NCI-H345 treated with DMSO at 0.1 percent for 48 hours (cell line): ENCODE results near the gene ESR1.

Source experiments
- DNase-seq: peaks from one replicate; lab custom pipeline; 2025; ENCODE audit not compliant: unreplicated experiment; lab: John Stamatoyannopoulos, UW

ESR1 gene

GRCh38 chr6:152089992-152090391 is 282.5 kb downstream of the ESR1 start:
- no peak for DNase-seq

- no peak for DNase-seq
Observed at GRCh38 chr6:152091201-152091600, 283.7 kb downstream of the ESR1 start.

GRCh38 chr6:152091851-152092341 is 284.4 kb downstream of the ESR1 start:
- DNase-seq = no peak

GRCh38 chr6:152093711-152094110 is 286.2 kb downstream of the ESR1 start:
- DNase-seq = no peak

- no peak for DNase-seq
Observed at GRCh38 chr6:152094276-152094675, 286.8 kb downstream of the ESR1 start.

- no peak for DNase-seq
Observed at GRCh38 chr6:152094992-152095592, 287.6 kb downstream of the ESR1 start.

GRCh38 chr6:152096863-152097496 is 289.5 kb downstream of the ESR1 start:
- no peak for DNase-seq

- DNase-seq = no peak
Observed at GRCh38 chr6:152098683-152099082, 291.2 kb downstream of the ESR1 start.

GRCh38 chr6:152099446-152100182 is 292.1 kb downstream of the ESR1 start:
- DNase-seq = no peak

GRCh38 chr6:152100183-152100618 is 292.7 kb downstream of the ESR1 start:
- DNase-seq = no peak

GRCh38 chr6:152107973-152108372 is 300.5 kb downstream of the ESR1 start:
- DNase-seq = no peak

- DNase-seq = no peak
Observed at GRCh38 chr6:152110886-152111820, 303.7 kb downstream of the ESR1 start.

GRCh38 chr6:152112491-152113261 is 305.2 kb downstream of the ESR1 start:
- no peak for DNase-seq

GRCh38 chr6:152117156-152118133 is 310.0 kb downstream of the ESR1 start:
- DNase-seq = no peak

- DNase-seq = no peak
Observed at GRCh38 chr6:152118224-152118623, 310.7 kb downstream of the ESR1 start.

- no peak for DNase-seq
Observed at GRCh38 chr6:152118678-152119077, 311.2 kb downstream of the ESR1 start.

GRCh38 chr6:152119831-152120230 is 312.3 kb downstream of the ESR1 start:
- no peak for DNase-seq

GRCh38 chr6:152121910-152122309 is 314.4 kb downstream of the ESR1 start:
- no peak for DNase-seq

GRCh38 chr6:152122434-152122833 is 315.0 kb downstream of the ESR1 start:
- no peak for DNase-seq
